MV-4-11 (cell line): ENCODE data around the gene KLHL28.

Experiments used
- DNase-seq: peaks from one replicate; lab custom pipeline; 2025; lab: John Stamatoyannopoulos, UW

KLHL28 gene

GRCh38 chr14:44896275-44897040, 65.3 kb downstream of the KLHL28 start:
- DNase-seq: no peak

- no peak for DNase-seq
Observed at GRCh38 chr14:44895716-44896115, 66.0 kb downstream of the KLHL28 start.

GRCh38 chr14:44893535-44893934, 68.2 kb downstream of the KLHL28 start:
- DNase-seq: no peak

- peak; percentile 68 for DNase-seq
Observed at GRCh38 chr14:44891726-44892372, 69.9 kb downstream of the KLHL28 start.

GRCh38 chr14:44889595-44890471, 71.9 kb downstream of the KLHL28 start:
- no peak for DNase-seq

- DNase-seq: no peak
Observed at GRCh38 chr14:44887596-44887955, 74.2 kb downstream of the KLHL28 start.

GRCh38 chr14:44886860-44887595, 74.7 kb downstream of the KLHL28 start:
- no peak for DNase-seq

GRCh38 chr14:44880791-44881190, 81.0 kb downstream of the KLHL28 start:
- DNase-seq: no peak
